ENCODE measurements around the gene SETDB1. TPM values are rescaled to one million over a fixed set of nuclear protein-coding genes. Genes with fewer than 3 reads are reported as not detected.

SETDB1 gene
- total RNA-seq, 1 experiment from 2014 or later, result 64.9 TPM

DNA sequence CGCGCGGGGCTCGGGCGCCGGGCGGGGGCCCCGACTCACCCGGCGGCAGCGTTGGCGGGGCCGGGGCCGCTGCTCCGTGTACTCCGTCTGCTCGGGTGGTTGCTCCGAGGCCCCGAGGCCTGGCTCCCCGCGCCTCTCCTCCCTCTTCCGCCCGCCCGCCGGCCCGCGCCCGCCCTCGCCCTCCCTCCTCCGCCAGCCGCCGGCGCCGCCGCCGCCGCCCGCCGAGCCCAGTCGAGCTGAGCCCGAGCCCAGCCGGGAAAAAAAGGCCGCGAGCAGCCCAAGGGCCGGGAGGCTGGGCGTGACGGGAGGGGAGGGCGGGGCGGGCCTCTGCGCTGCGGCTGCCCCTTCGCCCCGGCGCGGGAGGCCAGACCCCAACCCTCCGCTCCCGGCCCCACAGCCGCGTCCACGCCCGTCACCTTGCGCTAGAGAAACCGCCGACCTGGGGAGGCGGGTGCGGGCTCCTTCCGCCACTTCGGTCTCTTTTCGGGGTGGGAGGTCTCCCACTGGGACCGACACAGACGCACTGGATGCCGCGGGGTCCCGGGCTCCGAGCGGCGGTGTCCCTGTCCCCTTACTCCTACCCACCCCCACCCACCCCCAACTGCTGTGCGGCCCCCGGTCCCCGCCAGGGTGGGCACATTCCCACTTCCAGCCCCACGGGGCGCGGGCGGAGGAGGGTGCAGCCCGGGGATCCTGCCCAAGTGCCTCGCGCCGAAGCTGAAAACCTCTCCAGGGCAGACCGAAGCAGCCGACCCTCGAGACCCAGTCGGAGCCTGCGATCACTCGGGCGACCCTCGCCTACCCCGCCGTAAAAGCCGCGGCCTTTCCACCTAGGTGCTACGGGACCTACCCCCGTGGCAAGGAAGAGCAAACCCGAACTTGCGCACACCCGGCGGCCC lies 48.7 kb downstream of the SETDB1 start, which contains the start of gene CERS2:
TSS of gene CERS2 (minus strand) at position 256 of the 899 bp plus-strand sequence. CDS start 5,745 bp downstream, outside the sequence.
- no peaks in the 10 kb centered on the region for H3K9me3 Mint-ChIP-seq (ENCODE audit: low read depth, unreplicated experiment)
- no TSS peak for BruUV-seq (replicated peaks)
- peak within 1 kb of the TSS; percentile 82 for H3K4me3 Mint-ChIP-seq (ENCODE audit: low read depth, unreplicated experiment)
- CTCF ChIA-PET, result interaction anchor here (0.6 to 1.4 kb wide), 3 partner anchors 32 to 96 kb away, joined by 3 to 5 read pairs (median 4); partner anchors contain the start of gene MINDY1
- H3K4me1 Mint-ChIP-seq (ENCODE audit: low read depth, unreplicated experiment), result peaks cover 49% of the 10 kb centered on the region
- DNase-seq, result peak; percentile 88
- H3K27ac Mint-ChIP-seq (ENCODE audit: unreplicated experiment), result peak within 1 kb of the TSS; percentile 49
- H3K36me3 Mint-ChIP-seq (ENCODE audit: insufficient read depth, unreplicated experiment), result peaks cover 42% of the 10 kb centered on the region
- no peaks in the 10 kb centered on the region for H3K27me3 Mint-ChIP-seq (ENCODE audit: unreplicated experiment)
- TF ChIP-seq CTCF (IDR thresholded peaks at IDR 0.05; ENCODE audit: unreplicated experiment), result no peak
- intact Hi-C loops (cut with micrococcal nuclease; ENCODE audit: unreplicated experiment), result loop anchor here (5.0 kb wide), 1 partner anchor 413 kb away; no protein-coding TSS in a partner anchor

DNA sequence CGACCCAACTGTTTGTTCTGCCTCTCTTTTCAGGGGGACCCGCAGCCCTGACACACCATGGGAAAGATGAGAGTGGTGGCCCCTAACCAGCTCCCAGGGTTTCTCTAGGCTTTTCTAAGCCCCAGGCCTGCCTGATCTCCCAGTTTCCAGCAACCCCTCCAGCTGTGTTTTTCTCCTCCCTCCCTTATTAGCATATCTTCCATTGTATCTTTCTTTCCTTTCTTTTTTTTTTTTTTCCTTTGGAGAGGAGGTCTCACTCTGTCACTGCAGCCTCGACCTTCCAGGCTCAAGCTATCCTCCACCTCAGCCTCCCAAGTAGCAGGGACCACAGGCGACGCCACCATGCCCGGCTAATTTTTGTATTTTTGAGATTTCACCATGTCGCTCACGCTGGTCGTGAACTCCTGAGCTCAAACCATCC lies 50.2 kb downstream of the SETDB1 start:
- Mint-ChIP-seq H3K36me3 (ENCODE audit: insufficient read depth, unreplicated experiment) (peaks cover 43% of the 10 kb centered on the region), H3K27ac (ENCODE audit: unreplicated experiment) (peak overlapping the region; percentile 85), H3K27me3 (ENCODE audit: unreplicated experiment) (no peaks in the 10 kb centered on the region), H3K4me3 (ENCODE audit: low read depth, unreplicated experiment) (peak overlapping the region; percentile 27), H3K9me3 (ENCODE audit: low read depth, unreplicated experiment) (no peaks in the 10 kb centered on the region), H3K4me1 (ENCODE audit: low read depth, unreplicated experiment) (peaks cover 45% of the 10 kb centered on the region)
- CTCF ChIA-PET, result interaction anchor here (1.0 to 1.4 kb wide), 2 partner anchors 30 to 151 kb away, joined by 3 to 4 read pairs; partner anchors contain the start of gene MINDY1
- TF ChIP-seq CTCF (IDR thresholded peaks at IDR 0.05; ENCODE audit: unreplicated experiment), result no peak
- DNase-seq, result no peak
- BruUV-seq (replicated peaks), result no TSS peak
- intact Hi-C loops (cut with micrococcal nuclease; ENCODE audit: unreplicated experiment), result loop anchor here (5.0 kb wide), 1 partner anchor 414 kb away; no protein-coding TSS in a partner anchor

DNA sequence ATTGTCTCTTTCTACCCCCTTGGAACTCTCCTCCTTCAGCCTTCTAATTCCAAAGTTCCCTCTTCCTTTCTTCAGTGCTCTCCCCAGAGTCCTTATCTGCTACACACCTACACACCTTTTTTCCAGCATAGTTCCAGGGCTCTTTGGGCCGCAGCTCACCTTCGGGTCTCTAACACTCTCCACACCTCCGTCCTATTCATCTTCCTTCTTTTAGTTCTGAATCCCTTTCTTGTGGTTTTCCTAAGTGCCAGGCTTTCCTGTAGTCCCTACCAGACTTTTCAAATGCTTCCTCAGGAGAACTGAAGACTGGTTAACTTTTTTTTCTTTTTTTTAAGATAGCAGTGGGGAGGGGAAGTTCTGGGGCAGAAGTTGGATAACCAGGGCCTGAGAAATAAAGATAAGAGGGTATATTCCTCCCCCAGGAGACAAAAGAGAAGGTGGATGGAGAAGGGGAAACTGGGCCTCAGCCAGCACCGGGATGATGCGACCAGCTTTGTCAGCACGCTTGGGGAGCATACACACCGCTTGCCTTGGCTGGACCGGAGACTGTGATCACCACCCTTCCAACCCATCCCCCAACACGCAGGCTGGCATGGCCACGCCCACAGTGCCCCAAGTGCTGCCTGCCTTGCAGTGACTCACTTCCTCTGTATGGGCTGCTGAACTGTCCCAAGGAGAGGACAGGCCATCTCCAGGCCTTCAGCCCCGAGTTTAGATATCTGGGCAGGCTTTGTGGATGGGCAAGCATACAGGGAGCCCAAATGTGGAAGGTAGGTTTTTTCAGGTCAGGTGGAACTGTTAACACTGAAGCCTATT lies 50.9 kb downstream of the SETDB1 start:
- peaks cover 45% of the 10 kb centered on the region for H3K4me1 Mint-ChIP-seq (ENCODE audit: low read depth, unreplicated experiment)
- no peak for TF ChIP-seq CTCF (IDR thresholded peaks at IDR 0.05; ENCODE audit: unreplicated experiment)
- H3K27me3 Mint-ChIP-seq (ENCODE audit: unreplicated experiment), result no peaks in the 10 kb centered on the region

More for the DNA sequence above, 50.9 kb downstream of the SETDB1 start:
- Mint-ChIP-seq H3K4me3 (ENCODE audit: low read depth, unreplicated experiment) (peak overlapping the region; percentile 27), H3K9me3 (ENCODE audit: low read depth, unreplicated experiment) (no peaks in the 10 kb centered on the region), H3K36me3 (ENCODE audit: insufficient read depth, unreplicated experiment) (peaks cover 43% of the 10 kb centered on the region), H3K27ac (ENCODE audit: unreplicated experiment) (peak overlapping the region; percentile 85)
- intact Hi-C loops (cut with micrococcal nuclease; ENCODE audit: unreplicated experiment), result loop anchor here (5.0 kb wide), 1 partner anchor 415 kb away; no protein-coding TSS in a partner anchor
- no TSS peak for BruUV-seq (replicated peaks)
- CTCF ChIA-PET, result interaction anchor here (1.4 kb wide), 1 partner anchor 30 kb away, joined by 4 read pairs; the partner anchor contains the start of gene MINDY1
- peak; percentile 95 for DNase-seq

Data from Calu3 (cell line).